GM23338 (cell line): Measurements from ENCODE around the gene TTC28. TPM values are rescaled to one million over a fixed set of nuclear protein-coding genes. Genes with fewer than 3 reads are reported as not detected.

Experiments
- ATAC-seq: fragments of 200-7000 bp; cut with Tn5 transposase; 3 replicates; pipeline ENCODE4 v1.9.1; 2020
- DNase-seq: peaks from one replicate; pipeline ENCODE4 v3.0.0-alpha.2; 2015; ENCODE audit warnings: low spot score
- H2AFZ ChIP-seq: fragments of 200-600 bp; sonication (generic); 2 replicates; pipeline ENCODE4 v1.8.0; 2016; ENCODE audit warnings: antibody characterized with exemption, mild to moderate bottlenecking, moderate library complexity
- H3F3A ChIP-seq: fragments of 200-600 bp; sonication (generic); replicated peaks from 2 replicates; pipeline ENCODE4 v1.8.0; 2017; ENCODE audit warnings: antibody characterized with exemption, mixed run types, low read depth
- H3K27ac ChIP-seq: fragments of 200-600 bp; sonication (generic); 2 replicates; pipeline ENCODE4 v1.6.1; 2016; ENCODE audit warnings: low read depth
- H3K27me3 ChIP-seq: fragments of 200-600 bp; sonication (generic); 2 replicates; pipeline ENCODE4 v1.8.0; 2016; ENCODE audit warnings: mild to moderate bottlenecking, mixed run types, moderate library complexity; ENCODE audit not compliant: insufficient read depth
- H3K36me3 ChIP-seq: fragments of 200-600 bp; sonication (generic); 2 replicates; pipeline ENCODE4 v1.8.0; 2016; ENCODE audit warnings: mild to moderate bottlenecking; ENCODE audit not compliant: insufficient read depth
- H3K4me1 ChIP-seq: fragments of 200-600 bp; sonication (generic); 2 replicates; pipeline ENCODE4 v1.8.0; 2016; ENCODE audit warnings: mild to moderate bottlenecking, moderate library complexity; ENCODE audit not compliant: insufficient read depth
- H3K4me2 ChIP-seq: fragments of 200-600 bp; sonication (generic); 2 replicates; pipeline ENCODE4 v1.7.1; 2017; ENCODE audit warnings: mixed run types
- H3K4me3 ChIP-seq: fragments of 200-600 bp; sonication (generic); 2 replicates; pipeline ENCODE4 v1.6.1; 2016; ENCODE audit warnings: mixed run types
- H3K79me2 ChIP-seq: fragments of 200-600 bp; sonication (generic); replicated peaks from 2 replicates; pipeline ENCODE4 v1.8.0; 2017; ENCODE audit warnings: mild to moderate bottlenecking; ENCODE audit not compliant: insufficient read depth
- H3K9me2 ChIP-seq: fragments of 200-600 bp; sonication (generic); 2 replicates; pipeline ENCODE4 v1.8.0; 2017; ENCODE audit not compliant: insufficient read depth
- H4K20me1 ChIP-seq: fragments of 200-600 bp; sonication (generic); replicated peaks from 2 replicates; pipeline ENCODE4 v1.8.0; 2017; ENCODE audit warnings: mild to moderate bottlenecking; ENCODE audit not compliant: insufficient read depth
- H3K27ac Mint-ChIP-seq: 2 replicates; pipeline ENCODE4 v1.8.0; 2020; ENCODE audit warnings: inconsistent platforms, mild to moderate bottlenecking, moderate library complexity, mixed read lengths
- H3K27me3 Mint-ChIP-seq: 3 replicates; pipeline ENCODE4 v1.8.0; 2022; ENCODE audit warnings: low read depth, mild to moderate bottlenecking, moderate library complexity, mixed read lengths, inconsistent platforms; ENCODE audit not compliant: insufficient read depth, poor library complexity
- H3K36me3 Mint-ChIP-seq: 3 replicates; pipeline ENCODE4 v1.8.0; 2021; ENCODE audit warnings: low read depth, mild to moderate bottlenecking, inconsistent platforms, moderate library complexity, mixed read lengths
- H3K4me1 Mint-ChIP-seq: 3 replicates; pipeline ENCODE4 v1.8.0; 2020; ENCODE audit warnings: mild to moderate bottlenecking, inconsistent platforms, mixed read lengths
- H3K4me3 Mint-ChIP-seq: 3 replicates; pipeline ENCODE4 v1.8.0; 2021; ENCODE audit warnings: moderate library complexity, mild to moderate bottlenecking, inconsistent platforms, mixed read lengths
- H3K9me3 Mint-ChIP-seq: 3 replicates; pipeline ENCODE4 v1.8.0; 2020; ENCODE audit warnings: moderate library complexity, mild to moderate bottlenecking, inconsistent platforms, mixed read lengths
- CREB1 ChIP-seq: fragments of 250-450 bp; sonication (Bioruptor Pico); IDR thresholded peaks from 2 replicates; pipeline ENCODE4 v1.5.0; 2020; ENCODE audit warnings: low read depth, mild to moderate bottlenecking, moderate library complexity
- CTCF ChIP-seq, 2 experiments: fragments of 200-600 bp in 1 of 2; sonication (generic) in 1 of 2; conservative IDR thresholded peaks; 2 replicates each; pipeline versions ENCODE4 v1.5.1 to v1.6.1; 2016 to 2017; ENCODE audit warnings: antibody characterized with exemption in 2 of 2, low read depth in 2 of 2, mild to moderate bottlenecking in 2 of 2, moderate library complexity in 1 of 2
- ETS1 ChIP-seq: IDR thresholded peaks from 2 replicates; pipeline ENCODE4 v1.6.1; 2016; ENCODE audit warnings: antibody characterized with exemption
- EZH2phosphoT487 ChIP-seq: fragments of 200-600 bp; sonication (generic); IDR thresholded peaks from one replicate; pipeline ENCODE4 v1.8.1; 2018; ENCODE audit warnings: antibody characterized with exemption; ENCODE audit not compliant: unreplicated experiment
- JUNB ChIP-seq: IDR thresholded peaks from one replicate; pipeline ENCODE4 v1.6.1; 2016; ENCODE audit warnings: antibody characterized with exemption; ENCODE audit not compliant: unreplicated experiment
- NANOG ChIP-seq: IDR thresholded peaks from 2 replicates; pipeline ENCODE4 v1.6.1; 2016; ENCODE audit warnings: antibody characterized with exemption, borderline replicate concordance
- POLR2AphosphoS5 ChIP-seq: IDR thresholded peaks from 2 replicates; pipeline ENCODE4 v1.6.1; 2016; ENCODE audit warnings: antibody characterized with exemption, low read depth
- REST ChIP-seq: IDR thresholded peaks from one replicate; pipeline ENCODE4 v1.6.1; 2018; ENCODE audit warnings: antibody characterized with exemption; ENCODE audit not compliant: unreplicated experiment
- STAT1 ChIP-seq: IDR thresholded peaks from one replicate; pipeline ENCODE4 v1.6.1; 2016; ENCODE audit warnings: antibody characterized with exemption; ENCODE audit not compliant: unreplicated experiment
- ZNF114 ChIP-seq: fragments of 250-450 bp; sonication (Bioruptor Pico); IDR thresholded peaks from 2 replicates; pipeline ENCODE4 v1.5.0; 2020; ENCODE audit warnings: mild to moderate bottlenecking, moderate library complexity
- ZNF331 ChIP-seq: fragments of 250-450 bp; sonication (Bioruptor Pico); IDR thresholded peaks from 2 replicates; pipeline ENCODE4 v1.5.0; 2020; ENCODE audit warnings: low read depth, mild to moderate bottlenecking, moderate library complexity
- polyA plus RNA-seq: library from polyadenylated mRNA; unstranded; fragments of >200 nt; fragmentation: Nextera tagmentation; extraction: Ambion mirVana; gene quantifications from 2 replicates; pipeline ENCODE4 v1.2.1, GENCODE V29; 2016
- total RNA-seq: library from RNA; depleted of rRNA; stranded (reverse); fragments of >200 nt; shearing (Covaris generic); gene quantifications from 2 replicates; pipeline ENCODE4 v1.2.3, GENCODE V29; 2014

Gene TTC28
- total and polyA plus RNA-seq, 2 experiments from 2014 or later: 4.5 to 16.1 TPM

GRCh38 chr22:27970596-27971220 is 708.9 kb downstream of the TTC28 start (continued):
- TF ChIP-seq ZNF331: no peak
- TF ChIP-seq NANOG: no peak
- TF ChIP-seq CREB1 (CRISPR knock-in tag): no peak
- no peak for TF ChIP-seq CTCF (conservative IDR thresholded peaks at IDR 0.05; ENCODE audit: low read depth in 2 of 2)
- no peak for TF ChIP-seq EZH2phosphoT487
- no peak for TF ChIP-seq ZNF114 (CRISPR knock-in tag)
- no peak for TF ChIP-seq ETS1
- TF ChIP-seq JUNB: no peak

GRCh38 chr22:27966168-27967064 is 713.2 kb downstream of the TTC28 start:
- H3K27ac ChIP-seq: no peak overlapping the region
- H3K27me3 ChIP-seq: no peaks in the 10 kb centered on the region
- Mint-ChIP-seq H3K4me3 (no peak overlapping the region), H3K27me3 (no peaks in the 10 kb centered on the region), H3K27ac (no peak overlapping the region), H3K36me3 (no peaks in the 10 kb centered on the region; the same call in 1 of the 3 replicates), H3K4me1 (peaks cover 13% of the 10 kb centered on the region), H3K9me3 (no peaks in the 10 kb centered on the region)
- no peak overlapping the region for H3K4me2 ChIP-seq
- no peaks in the 10 kb centered on the region for H3K9me2 ChIP-seq
- peaks cover 10% of the 10 kb centered on the region; the same call in 1 of the 2 replicates for H3K4me1 ChIP-seq
- no peaks in the 10 kb centered on the region for H3K36me3 ChIP-seq
- H3K79me2 ChIP-seq: no peaks in the 10 kb centered on the region
- peak; percentile 63 for ATAC-seq
- no peak overlapping the region for H3K4me3 ChIP-seq
- H3F3A ChIP-seq: no peaks in the 10 kb centered on the region
- no peaks in the 10 kb centered on the region for H4K20me1 ChIP-seq
- DNase-seq: no peak
- no peak overlapping the region for H2AFZ ChIP-seq
- no peak for TF ChIP-seq NANOG
- TF ChIP-seq ZNF114 (CRISPR knock-in tag): no peak
- no peak for TF ChIP-seq EZH2phosphoT487
- no peak for TF ChIP-seq CREB1 (CRISPR knock-in tag)
- no peak for TF ChIP-seq STAT1
- TF ChIP-seq JUNB: no peak
- TF ChIP-seq POLR2AphosphoS5: no peak
- TF ChIP-seq ETS1: no peak
- no peak for TF ChIP-seq REST
